NT2/D1 (cell line): ENCODE measurements around the gene KCNRG.

Experiments used
- SUZ12 ChIP-seq: IDR thresholded peaks from 2 replicates; pipeline ENCODE4 v1.6.1; 2011; ENCODE audit not compliant: insufficient read length, insufficient read depth; ENCODE audit errors: extremely low read depth
- YY1 ChIP-seq: IDR thresholded peaks from 2 replicates; pipeline ENCODE4 v1.6.1; 2011; ENCODE audit not compliant: insufficient read length, insufficient read depth
- ZNF274 ChIP-seq: IDR thresholded peaks from 2 replicates; pipeline ENCODE4 v1.6.1; 2011; ENCODE audit warnings: mild to moderate bottlenecking, low read depth, low read length

- TF ChIP-seq ZNF274, result no peak
- no peak for TF ChIP-seq YY1
- no peak for TF ChIP-seq SUZ12
Observed at GRCh38 chr13:50065712-50066111, 50.5 kb downstream of the KCNRG start.
